ENCODE data around the gene DIS3L2.
"Not testable (repeated sequence)": the region's sequence is repeated elsewhere in the genome, so short reads cannot be mapped to it uniquely, and the experiment has no call there.

DIS3L2 gene

GRCh38 chr2:232364806-232365594 lies 403.5 kb downstream of the DIS3L2 start:
- H3K36me3 ChIP-seq (ENCODE audit: control insufficient read depth in 5 of 5, insufficient read depth in 5 of 5, low read length in 5 of 5); H3K9me3 ChIP-seq (ENCODE audit: control insufficient read depth in 5 of 5, low read length in 5 of 5); H3K9ac ChIP-seq (ENCODE audit: low read length in 5 of 5); H3K27ac ChIP-seq (ENCODE audit: low read depth, low read length); H3K4me1 ChIP-seq (ENCODE audit: control insufficient read depth in 5 of 5, insufficient read depth in 5 of 5, low read length in 5 of 5); H3K4me3 ChIP-seq (ENCODE audit: low read depth in 1 of 5, low read length in 5 of 5): not testable (repeated sequence)
- peaks cover 0 to 13% (median 3%) of the 10 kb centered on the region in 5 donors for H3K27me3 ChIP-seq (ENCODE audit: control insufficient read depth in 5 of 5, insufficient read depth in 4 of 5, low read length in 5 of 5)

DNA sequence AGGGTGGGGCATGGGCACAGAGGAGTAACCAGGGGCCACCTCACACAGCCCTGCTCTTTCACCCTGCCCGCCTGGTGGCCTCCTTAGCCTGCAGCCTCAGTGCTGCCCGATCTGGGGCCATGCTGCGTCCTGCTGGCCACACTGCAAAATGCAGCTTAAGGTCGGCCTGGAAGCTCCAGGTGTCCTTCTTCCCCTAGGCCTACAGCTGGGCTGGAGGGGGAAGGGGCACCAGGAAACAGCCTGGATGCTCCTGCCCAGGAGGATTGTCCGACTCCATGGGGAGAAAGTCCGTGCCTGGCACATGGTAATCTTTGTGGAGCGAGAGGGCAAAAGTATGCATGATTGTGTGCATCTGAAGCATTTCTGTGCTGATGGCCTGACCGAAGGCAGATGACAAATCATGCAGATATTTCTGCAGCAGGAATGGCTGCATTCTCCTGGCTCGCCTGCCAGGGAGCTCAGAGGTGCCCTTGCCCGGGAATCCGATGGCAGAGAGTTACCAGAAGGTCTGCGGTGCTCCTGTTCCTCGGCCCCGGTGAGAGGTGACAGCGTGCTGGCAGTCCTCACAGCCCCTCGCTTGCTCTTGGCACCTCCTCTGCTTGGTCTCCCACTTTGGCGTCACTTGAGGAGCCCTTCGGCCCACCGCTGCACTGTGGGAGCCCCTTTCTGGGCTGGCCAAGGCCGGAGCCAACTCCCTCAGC lies 404.3 kb downstream of the DIS3L2 start:
- peaks cover 0 to 8% (median 0%) of the 10 kb centered on the region in 5 donors for H3K4me1 ChIP-seq (ENCODE audit: control insufficient read depth in 5 of 5, insufficient read depth in 5 of 5, low read length in 5 of 5)
- no peak overlapping the region for H3K9ac ChIP-seq (ENCODE audit: low read length in 5 of 5)
- no peak overlapping the region for H3K27ac ChIP-seq (ENCODE audit: low read depth, low read length)
- H3K4me3 ChIP-seq (ENCODE audit: low read depth in 1 of 5, low read length in 5 of 5) = no peak overlapping the region
- no peaks in the 10 kb centered on the region for H3K36me3 ChIP-seq (ENCODE audit: control insufficient read depth in 5 of 5, insufficient read depth in 5 of 5, low read length in 5 of 5)
- H3K9me3 ChIP-seq (ENCODE audit: control insufficient read depth in 5 of 5, low read length in 5 of 5) = no peaks in the 10 kb centered on the region
- H3K27me3 ChIP-seq (ENCODE audit: control insufficient read depth in 5 of 5, insufficient read depth in 4 of 5, low read length in 5 of 5) = peaks cover 0 to 13% (median 3%) of the 10 kb centered on the region in 5 donors

- not testable (repeated sequence) for H3K4me1 ChIP-seq (ENCODE audit: control insufficient read depth in 5 of 5, insufficient read depth in 5 of 5, low read length in 5 of 5); H3K9me3 ChIP-seq (ENCODE audit: control insufficient read depth in 5 of 5, low read length in 5 of 5); H3K27ac ChIP-seq (ENCODE audit: low read depth, low read length); H3K9ac ChIP-seq (ENCODE audit: low read length in 5 of 5); H3K4me3 ChIP-seq (ENCODE audit: low read depth in 1 of 5, low read length in 5 of 5); H3K36me3 ChIP-seq (ENCODE audit: control insufficient read depth in 5 of 5, insufficient read depth in 5 of 5, low read length in 5 of 5)
- peaks cover 0 to 13% (median 3%) of the 10 kb centered on the region in 5 donors for H3K27me3 ChIP-seq (ENCODE audit: control insufficient read depth in 5 of 5, insufficient read depth in 4 of 5, low read length in 5 of 5)
Measured at GRCh38 chr2:232366461-232366860, 404.9 kb downstream of the DIS3L2 start.

- Histone ChIP-seq H3K9ac (ENCODE audit: low read length in 5 of 5) (no peak overlapping the region), H3K36me3 (ENCODE audit: control insufficient read depth in 5 of 5, insufficient read depth in 5 of 5, low read length in 5 of 5) (no peaks in the 10 kb centered on the region), H3K9me3 (ENCODE audit: control insufficient read depth in 5 of 5, low read length in 5 of 5) (no peaks in the 10 kb centered on the region), H3K4me3 (ENCODE audit: low read depth in 1 of 5, low read length in 5 of 5) (no peak overlapping the region), H3K27me3 (ENCODE audit: control insufficient read depth in 5 of 5, insufficient read depth in 4 of 5, low read length in 5 of 5) (peaks cover 0 to 13% (median 3%) of the 10 kb centered on the region in 5 donors), H3K27ac (ENCODE audit: low read depth, low read length) (no peak overlapping the region), H3K4me1 (ENCODE audit: control insufficient read depth in 5 of 5, insufficient read depth in 5 of 5, low read length in 5 of 5) (peaks cover 0 to 8% (median 0%) of the 10 kb centered on the region in 5 donors)
Measured at GRCh38 chr2:232367016-232367415, 405.5 kb downstream of the DIS3L2 start.

GRCh38 chr2:232367591-232368233 lies 406.2 kb downstream of the DIS3L2 start:
- Histone ChIP-seq H3K27ac (ENCODE audit: low read depth, low read length) (no peak overlapping the region), H3K9ac (ENCODE audit: low read length in 5 of 5) (no peak overlapping the region), H3K36me3 (ENCODE audit: control insufficient read depth in 5 of 5, insufficient read depth in 5 of 5, low read length in 5 of 5) (no peaks in the 10 kb centered on the region)

GRCh38 chr2:232368311-232368731 lies 406.8 kb downstream of the DIS3L2 start:
- Histone ChIP-seq H3K27ac (ENCODE audit: low read depth, low read length) (no peak overlapping the region), H3K27me3 (ENCODE audit: control insufficient read depth in 5 of 5, insufficient read depth in 4 of 5, low read length in 5 of 5) (peaks cover 0 to 13% (median 3%) of the 10 kb centered on the region in 5 donors), H3K9ac (ENCODE audit: low read length in 5 of 5) (no peak overlapping the region), H3K4me1 (ENCODE audit: control insufficient read depth in 5 of 5, insufficient read depth in 5 of 5, low read length in 5 of 5) (peaks cover 0 to 8% (median 0%) of the 10 kb centered on the region in 5 donors), H3K36me3 (ENCODE audit: control insufficient read depth in 5 of 5, insufficient read depth in 5 of 5, low read length in 5 of 5) (no peaks in the 10 kb centered on the region), H3K9me3 (ENCODE audit: control insufficient read depth in 5 of 5, low read length in 5 of 5) (no peaks in the 10 kb centered on the region), H3K4me3 (ENCODE audit: low read depth in 1 of 5, low read length in 5 of 5) (no peak overlapping the region)

More at GRCh38 chr2:232367591-232368233, 406.2 kb downstream of the DIS3L2 start:
- H3K27me3 ChIP-seq (ENCODE audit: control insufficient read depth in 5 of 5, insufficient read depth in 4 of 5, low read length in 5 of 5) = peaks cover 0 to 13% (median 3%) of the 10 kb centered on the region in 5 donors
- no peak overlapping the region for H3K4me3 ChIP-seq (ENCODE audit: low read depth in 1 of 5, low read length in 5 of 5)
- peaks cover 0 to 8% (median 0%) of the 10 kb centered on the region in 5 donors for H3K4me1 ChIP-seq (ENCODE audit: control insufficient read depth in 5 of 5, insufficient read depth in 5 of 5, low read length in 5 of 5)
- H3K9me3 ChIP-seq (ENCODE audit: control insufficient read depth in 5 of 5, low read length in 5 of 5) = no peaks in the 10 kb centered on the region

DNA sequence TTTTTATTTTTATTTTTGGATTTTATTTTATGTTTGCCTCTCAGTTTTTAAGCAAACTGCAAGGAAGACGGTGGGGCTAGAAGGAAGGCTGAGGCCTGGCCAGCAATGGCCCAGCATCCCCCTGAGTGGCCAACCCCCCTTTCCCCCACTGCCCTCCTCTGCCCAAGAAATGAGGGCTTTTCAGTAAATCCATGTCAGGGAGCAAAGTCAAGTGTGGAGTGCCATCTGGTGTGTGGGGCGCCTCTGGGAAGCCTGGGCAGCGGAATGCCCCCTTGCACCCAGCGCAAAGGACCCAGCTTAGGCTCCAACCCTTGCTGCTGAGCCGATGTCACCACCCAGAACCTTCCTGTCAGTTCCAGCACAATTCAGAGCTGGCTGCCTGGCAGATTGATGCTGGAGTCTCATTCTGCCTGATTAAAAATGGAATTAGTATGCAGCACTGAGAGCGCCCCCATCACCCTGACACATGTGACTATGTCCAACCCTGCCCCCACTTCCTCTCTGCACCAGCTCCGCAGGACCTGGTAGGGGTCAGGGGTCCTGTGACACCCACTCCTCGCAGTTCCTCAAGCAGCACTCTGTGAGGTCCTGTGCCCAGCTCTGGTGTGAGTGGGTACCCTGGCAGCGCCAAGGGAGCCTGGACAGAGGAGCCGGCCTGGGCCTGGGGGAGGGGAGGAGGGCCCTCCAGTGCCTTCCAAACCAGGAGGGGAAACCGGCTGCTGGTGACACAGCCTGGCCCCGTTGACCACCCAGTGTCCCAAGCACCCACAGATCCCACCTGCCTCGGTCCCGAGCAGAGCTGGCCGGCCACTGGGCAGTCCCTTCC lies 407.8 kb downstream of the DIS3L2 start:
- no peak overlapping the region for H3K9ac ChIP-seq (ENCODE audit: low read length in 5 of 5)
- H3K9me3 ChIP-seq (ENCODE audit: control insufficient read depth in 5 of 5, low read length in 5 of 5) = no peaks in the 10 kb centered on the region
- no peak overlapping the region for H3K4me3 ChIP-seq (ENCODE audit: low read depth in 1 of 5, low read length in 5 of 5)
- no peak overlapping the region for H3K27ac ChIP-seq (ENCODE audit: low read depth, low read length)
- peaks cover 0 to 13% (median 3%) of the 10 kb centered on the region in 5 donors for H3K27me3 ChIP-seq (ENCODE audit: control insufficient read depth in 5 of 5, insufficient read depth in 4 of 5, low read length in 5 of 5)
- H3K36me3 ChIP-seq (ENCODE audit: control insufficient read depth in 5 of 5, insufficient read depth in 5 of 5, low read length in 5 of 5) = no peaks in the 10 kb centered on the region
- H3K4me1 ChIP-seq (ENCODE audit: control insufficient read depth in 5 of 5, insufficient read depth in 5 of 5, low read length in 5 of 5) = no peaks in the 10 kb centered on the region

DNA sequence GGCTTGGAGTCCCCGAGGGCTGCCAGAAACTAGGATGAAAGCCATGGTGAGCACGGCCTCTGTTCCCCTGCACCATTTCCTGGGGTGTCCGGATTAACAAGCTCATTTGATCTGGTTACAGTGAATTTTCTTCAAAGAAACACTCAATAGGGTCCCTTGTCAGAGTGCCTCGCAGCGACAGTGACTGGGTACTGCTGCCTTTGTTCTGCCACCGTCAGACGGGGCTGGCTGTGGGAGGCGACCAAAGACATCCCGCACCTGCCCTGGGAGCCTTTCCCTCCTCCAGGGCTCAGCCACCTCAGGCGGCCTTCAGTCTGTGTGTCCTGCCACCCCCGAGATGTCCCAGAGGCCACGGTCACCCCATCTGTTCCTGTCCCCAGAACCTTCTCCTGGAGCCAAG lies 408.5 kb downstream of the DIS3L2 start:
- H3K27me3 ChIP-seq (ENCODE audit: control insufficient read depth in 5 of 5, insufficient read depth in 4 of 5, low read length in 5 of 5) = peaks cover 0 to 13% (median 3%) of the 10 kb centered on the region in 5 donors
- H3K4me3 ChIP-seq (ENCODE audit: low read depth in 1 of 5, low read length in 5 of 5); H3K36me3 ChIP-seq (ENCODE audit: control insufficient read depth in 5 of 5, insufficient read depth in 5 of 5, low read length in 5 of 5); H3K9me3 ChIP-seq (ENCODE audit: control insufficient read depth in 5 of 5, low read length in 5 of 5); H3K4me1 ChIP-seq (ENCODE audit: control insufficient read depth in 5 of 5, insufficient read depth in 5 of 5, low read length in 5 of 5); H3K9ac ChIP-seq (ENCODE audit: low read length in 5 of 5); H3K27ac ChIP-seq (ENCODE audit: low read depth, low read length): not testable (repeated sequence)

DNA sequence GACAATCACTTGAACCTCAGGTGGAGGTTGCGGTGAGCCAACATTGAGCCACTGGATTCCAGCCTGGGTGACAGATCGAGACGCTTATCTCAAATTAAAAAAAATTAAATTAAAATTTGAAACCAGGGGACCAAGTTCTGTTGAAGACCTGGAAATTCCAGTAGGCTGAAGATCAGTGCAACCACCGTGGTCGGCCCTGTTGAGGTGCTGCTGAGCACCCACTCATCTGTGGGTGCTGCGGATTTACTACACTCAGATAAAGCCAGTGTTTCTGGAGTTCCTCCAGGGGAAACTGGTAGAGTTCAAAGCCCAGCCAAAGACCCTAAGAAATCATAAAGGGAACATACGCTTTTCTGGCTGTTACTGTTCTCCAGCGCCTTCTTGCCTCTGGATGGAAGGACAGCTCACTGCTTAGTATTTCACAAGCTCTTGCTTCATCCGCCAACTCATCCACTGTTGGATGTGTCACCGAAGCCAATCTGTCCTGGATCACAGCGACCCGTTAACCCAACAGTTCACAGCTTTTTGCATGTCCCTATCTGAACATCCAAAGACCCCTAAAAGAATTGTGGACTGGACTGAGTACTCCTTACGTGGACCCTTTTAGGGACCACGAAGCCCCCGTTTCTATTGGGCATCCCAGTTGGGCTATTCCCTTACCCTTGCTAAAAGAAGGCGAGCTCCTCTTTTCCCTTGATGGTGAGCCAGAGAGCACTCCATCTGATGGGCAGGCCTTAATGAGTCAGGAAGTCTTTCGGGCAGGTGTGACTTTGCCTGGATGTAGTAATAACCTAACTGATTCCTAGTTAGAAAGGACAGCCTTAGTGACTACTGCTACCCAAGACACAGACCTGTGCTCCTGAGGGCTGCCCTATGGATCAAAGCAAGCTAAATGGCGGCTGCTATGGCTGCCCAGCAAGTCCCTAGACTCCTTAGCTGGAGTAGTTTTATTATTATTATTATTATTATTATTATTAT lies 411.0 kb downstream of the DIS3L2 start:
- no peak overlapping the region for H3K4me3 ChIP-seq (ENCODE audit: low read depth in 1 of 5, low read length in 5 of 5)
- H3K27me3 ChIP-seq (ENCODE audit: control insufficient read depth in 5 of 5, insufficient read depth in 4 of 5, low read length in 5 of 5) = peaks cover 0 to 11% (median 8%) of the 10 kb centered on the region in 5 donors
- H3K4me1 ChIP-seq (ENCODE audit: control insufficient read depth in 5 of 5, insufficient read depth in 5 of 5, low read length in 5 of 5) = no peaks in the 10 kb centered on the region
- H3K9me3 ChIP-seq (ENCODE audit: control insufficient read depth in 5 of 5, low read length in 5 of 5) = no peaks in the 10 kb centered on the region
- no peaks in the 10 kb centered on the region for H3K36me3 ChIP-seq (ENCODE audit: control insufficient read depth in 5 of 5, insufficient read depth in 5 of 5, low read length in 5 of 5)
- no peak overlapping the region for H3K9ac ChIP-seq (ENCODE audit: low read length in 5 of 5)
- H3K27ac ChIP-seq (ENCODE audit: low read depth, low read length) = no peak overlapping the region

Measured in subcutaneous abdominal adipose tissue (tissue), 5 donors.